Stimulated activated CD8-positive, alpha-beta memory T cell treated with anti-CD3 and anti-CD28 coated beads, Interleukin-2, amount 100 ng/mL, for 1 hour (primary cell): ENCODE measurements around the gene OR1I1.
A peak's percentile ranks its signal among the peaks of the same experiment; 100 is the strongest.

Source experiments
- DNase-seq, 2 donors: peaks; one replicate each; pipeline ENCODE4 v3.0.0-alpha.2; 2020; ENCODE audit warnings: low read depth in 2 of 2

Gene OR1I1

DNA sequence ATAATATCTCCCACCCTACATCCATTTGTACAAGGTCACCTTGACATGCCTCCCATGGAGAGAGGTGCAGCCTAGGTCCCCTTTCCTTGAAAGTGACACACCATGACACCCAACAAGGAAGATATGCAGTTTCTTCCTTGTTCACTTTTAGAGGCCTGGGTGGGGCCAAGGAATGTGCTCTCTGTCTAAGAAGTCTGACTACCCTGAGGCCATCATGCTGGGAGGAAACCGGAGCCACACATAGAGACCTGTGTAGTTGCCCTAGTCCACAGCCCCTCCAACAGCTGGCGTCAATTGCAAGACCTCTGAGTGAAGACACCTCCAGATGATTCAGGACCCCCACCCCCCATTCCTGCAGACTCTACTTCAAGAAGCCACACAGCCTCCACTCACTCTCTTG, 36.2 kb downstream of the OR1I1 start:
- DNase-seq = no peak

- DNase-seq = no peak
Observed at GRCh38 chr19:15118789-15119494, 36.9 kb downstream of the OR1I1 start.

DNA sequence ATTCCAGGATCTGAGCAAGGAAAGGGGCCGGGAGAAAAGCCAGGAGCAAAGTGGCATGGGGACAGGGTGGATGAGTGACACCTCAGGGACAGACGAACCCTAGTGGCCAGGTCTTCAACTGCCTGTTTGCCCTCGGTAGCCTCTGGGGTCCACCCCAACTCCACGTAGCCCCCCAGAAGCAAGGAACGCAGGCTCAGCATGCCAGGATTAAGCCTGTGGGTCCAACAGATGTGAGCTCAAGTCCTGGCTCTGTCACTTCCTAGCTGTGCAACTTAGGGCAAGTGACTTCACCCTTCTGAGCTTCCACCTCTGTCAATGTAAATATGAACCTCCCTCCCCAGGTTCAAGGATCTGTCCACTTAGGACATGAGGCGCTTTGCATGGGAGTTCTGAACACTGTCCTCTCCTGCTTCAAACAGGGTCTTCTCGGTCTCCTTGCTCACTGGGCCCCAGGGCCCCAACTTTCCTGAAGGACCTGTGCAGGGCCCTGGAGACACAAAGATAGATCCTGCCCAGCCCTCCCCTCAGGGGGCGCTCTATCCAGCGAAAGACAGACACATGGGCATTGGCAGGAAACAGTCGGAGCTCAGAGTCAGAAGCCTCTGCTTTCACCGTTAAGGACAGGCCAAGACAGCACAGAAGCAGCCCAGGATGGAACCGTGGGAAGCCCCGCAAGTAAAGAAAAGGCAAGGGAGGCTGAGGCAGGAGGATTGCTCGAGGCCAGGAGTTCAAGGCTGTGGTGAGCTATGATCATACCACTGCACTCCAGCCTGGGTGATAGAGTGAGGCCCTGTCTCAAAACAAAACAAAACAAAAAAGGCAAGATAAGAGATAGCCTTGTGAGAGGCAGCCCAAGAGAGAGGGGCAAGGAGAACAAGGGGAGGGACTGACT, 38.4 kb downstream of the OR1I1 start:
- no peak for DNase-seq

GRCh38 chr19:15122331-15123030, 40.5 kb downstream of the OR1I1 start:
- no peak for DNase-seq

DNA sequence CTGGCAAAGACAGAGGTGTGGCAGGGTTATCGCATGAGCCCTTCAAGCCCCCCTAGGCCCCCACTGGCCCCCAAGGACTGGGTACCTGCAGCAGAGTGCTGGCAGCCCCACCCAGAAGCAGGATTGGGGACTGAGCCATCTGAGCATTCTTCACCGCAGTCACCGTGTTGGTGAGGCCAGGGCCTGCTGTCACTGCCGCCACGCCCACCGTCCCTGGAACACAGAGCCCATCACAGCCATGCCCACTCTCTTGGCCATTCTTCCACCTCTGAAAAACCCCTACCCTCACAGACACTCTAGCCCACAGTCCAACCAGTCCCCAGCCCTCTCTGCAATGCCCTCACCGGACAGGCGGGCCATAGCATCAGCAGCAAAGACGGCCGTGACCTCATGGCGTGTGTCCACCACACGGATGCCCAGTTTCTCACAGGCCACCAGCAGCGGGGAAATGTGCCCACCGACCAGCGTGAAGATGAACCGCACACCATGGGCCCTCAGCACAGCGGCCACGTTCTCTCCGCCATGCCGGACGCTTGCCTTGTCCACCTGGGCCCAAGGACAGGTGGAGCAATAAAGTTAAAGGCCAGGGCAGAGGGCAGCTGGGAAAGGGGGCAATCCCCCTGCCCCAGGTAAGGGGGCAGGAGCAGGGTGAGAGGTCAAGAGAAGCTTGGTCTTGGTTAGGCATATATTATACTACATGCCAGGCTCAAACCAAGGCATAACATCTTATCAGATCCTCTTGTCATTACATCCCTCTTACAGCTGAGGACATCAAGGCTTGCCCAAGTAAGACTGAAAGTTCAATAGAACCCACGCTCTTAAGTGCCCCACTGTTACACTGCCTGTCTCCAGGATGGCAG, 41.2 kb downstream of the OR1I1 start:
- DNase-seq = no peak

DNA sequence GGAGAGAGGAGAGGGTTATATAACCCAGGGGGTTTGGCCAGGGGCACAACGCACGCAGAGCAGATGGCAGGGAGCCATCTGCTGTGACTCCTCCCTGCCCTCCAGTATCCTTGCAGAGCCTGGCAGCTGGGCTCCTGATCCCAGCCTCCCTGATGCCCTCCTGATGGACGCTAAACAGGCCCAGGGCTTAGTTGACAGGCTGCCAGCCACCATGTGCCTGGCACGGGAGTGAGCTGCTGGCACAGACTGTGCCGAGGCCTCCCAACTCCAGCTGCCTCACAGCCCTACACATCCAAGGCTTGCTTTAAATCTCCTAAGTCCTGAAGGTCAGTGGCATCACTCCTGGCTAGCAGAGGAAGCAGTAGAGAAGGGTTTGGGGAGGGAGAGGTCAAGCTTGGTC, 41.9 kb downstream of the OR1I1 start:
- no peak for DNase-seq

GRCh38 chr19:15124572-15125231, 42.7 kb downstream of the OR1I1 start:
- no peak for DNase-seq

DNA sequence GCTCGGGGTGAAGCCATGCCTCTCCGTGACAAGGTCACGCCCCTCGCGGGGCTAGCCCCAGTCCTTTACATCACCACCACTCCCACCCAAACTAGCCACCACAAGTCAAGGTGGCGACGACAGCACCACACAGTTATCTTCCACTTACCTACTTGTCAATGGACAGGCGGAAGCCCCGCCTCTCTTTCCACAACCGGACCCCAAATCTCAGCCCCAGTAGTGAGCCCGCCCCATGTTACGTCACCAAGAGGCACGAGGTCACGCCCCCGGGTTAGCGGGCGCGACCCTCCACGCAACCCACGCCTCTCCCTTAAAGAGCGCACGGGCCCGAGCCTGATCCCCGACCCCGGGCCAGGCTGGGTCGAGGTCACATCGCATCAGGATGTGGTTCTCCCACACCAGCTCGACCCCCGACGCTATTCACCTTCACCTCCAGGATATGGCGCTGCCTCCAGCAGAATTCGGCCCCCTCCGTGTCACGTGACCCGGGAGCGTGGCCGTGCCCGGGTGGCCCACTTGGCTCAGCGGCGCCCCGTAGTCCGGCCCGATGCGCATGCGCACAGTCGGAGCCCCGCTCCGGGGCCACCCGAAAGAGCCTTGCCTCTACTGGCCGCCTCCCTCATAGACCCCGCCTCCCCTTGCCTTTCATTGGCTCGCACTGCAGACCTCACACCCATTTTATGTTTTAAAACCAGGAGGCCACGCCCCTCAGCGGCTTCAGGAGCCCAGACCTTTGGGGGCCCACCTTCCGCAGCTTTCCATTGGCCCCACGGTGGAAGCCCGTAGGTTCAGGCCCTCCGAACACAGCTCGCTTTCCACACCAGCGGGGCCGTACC, 43.4 kb downstream of the OR1I1 start:
- DNase-seq = peak; percentile 92 to 97

DNA sequence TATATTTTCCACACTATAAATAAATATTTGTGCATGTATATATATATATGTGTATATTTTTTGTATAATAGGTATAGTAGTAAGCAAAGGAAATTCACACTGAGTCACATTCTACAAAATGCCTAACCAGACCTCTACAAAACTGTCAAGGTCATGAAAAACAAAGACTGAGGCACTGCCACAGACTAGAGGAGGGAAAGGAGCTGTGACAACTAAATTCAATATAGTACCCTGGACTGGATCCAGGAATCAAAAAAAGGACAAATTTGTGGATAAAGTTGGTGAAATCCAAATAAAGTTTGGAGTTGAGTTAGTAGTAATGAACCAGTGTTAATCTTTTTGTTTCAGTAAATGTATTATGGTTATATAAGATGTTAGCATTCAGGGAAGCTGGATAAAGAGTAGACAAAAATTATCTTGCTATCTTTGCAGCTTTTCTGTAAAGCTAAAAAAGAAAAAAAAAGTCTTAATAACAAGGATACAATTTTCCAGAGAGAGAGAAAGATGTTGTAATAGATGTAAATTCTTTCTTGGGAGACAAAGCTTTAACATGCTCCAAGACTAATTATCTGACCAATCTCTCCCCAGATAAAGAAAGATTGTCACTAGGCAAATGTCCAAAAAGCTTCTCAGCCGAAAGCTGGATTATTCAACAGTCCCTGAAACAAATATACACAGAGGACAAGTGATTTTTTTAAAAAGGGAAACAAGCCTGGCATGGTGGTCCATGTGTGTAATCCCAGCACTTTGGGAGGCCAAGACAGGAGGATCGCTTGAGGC, 44.3 kb downstream of the OR1I1 start:
- no peak for DNase-seq

DNA sequence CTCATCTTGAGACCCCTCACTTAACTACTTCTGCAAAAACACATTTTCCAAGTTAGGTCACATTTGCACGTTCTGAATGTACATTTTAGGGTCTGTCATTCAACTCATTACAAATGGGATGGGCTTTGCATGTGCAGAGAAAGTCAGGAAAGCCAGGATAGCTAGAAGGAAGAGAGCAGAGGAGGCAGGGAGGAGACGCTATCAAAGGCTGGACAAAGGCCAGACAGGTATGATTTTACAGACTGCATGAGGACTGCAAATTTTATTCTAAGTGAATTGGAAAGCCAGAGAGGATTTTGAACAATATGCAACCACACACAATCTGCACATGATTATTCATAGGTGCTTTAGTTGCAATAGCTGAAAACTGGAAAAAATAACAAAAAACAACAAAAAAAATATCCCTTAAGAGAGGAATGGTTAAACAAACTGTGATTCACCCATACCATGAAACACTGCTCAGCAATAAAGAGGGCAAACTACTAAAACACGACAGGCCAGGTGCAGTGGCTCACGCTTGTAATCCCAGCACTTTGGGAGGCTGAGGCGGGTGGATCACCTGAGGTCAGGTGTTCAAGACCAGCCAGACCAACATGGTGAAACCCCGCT, 46.3 kb downstream of the OR1I1 start:
- no peak for DNase-seq

DNA sequence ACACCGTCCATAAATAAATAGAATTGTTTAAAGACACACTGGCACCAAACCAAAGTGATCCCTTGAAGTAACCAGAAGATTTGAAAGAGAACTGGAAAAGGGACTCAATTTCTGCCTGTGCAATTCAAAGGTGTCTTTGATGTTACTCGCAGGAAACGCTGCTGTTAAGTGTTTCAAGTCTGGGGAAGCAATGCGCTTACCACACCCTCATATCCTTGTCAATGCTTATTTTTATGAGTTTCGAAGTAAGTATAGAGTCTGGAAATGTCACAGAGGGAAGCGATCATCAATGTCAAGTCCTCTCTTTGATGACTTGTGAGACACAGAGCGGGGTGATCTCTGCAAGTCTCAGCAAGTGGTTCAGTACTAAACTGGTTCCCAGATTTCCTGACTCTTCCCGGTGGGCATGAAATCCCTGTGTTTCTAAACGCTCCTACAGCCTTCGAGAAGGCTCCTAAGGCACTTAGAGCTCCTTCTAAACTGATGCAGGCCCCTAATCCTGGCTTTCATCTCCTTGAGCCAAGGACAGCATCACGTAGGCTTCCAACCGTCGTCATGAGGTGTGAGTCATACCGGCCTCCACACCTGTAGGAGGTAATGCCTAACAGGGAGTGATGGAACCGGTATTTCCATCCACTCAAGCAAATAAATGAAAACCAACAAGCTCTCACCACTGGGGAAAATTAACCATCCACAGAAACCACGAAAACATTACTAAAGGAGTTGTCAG, 48.0 kb downstream of the OR1I1 start:
- no peak for DNase-seq

- DNase-seq = no peak
Observed at GRCh38 chr19:15136234-15136954, 54.4 kb downstream of the OR1I1 start.

DNA sequence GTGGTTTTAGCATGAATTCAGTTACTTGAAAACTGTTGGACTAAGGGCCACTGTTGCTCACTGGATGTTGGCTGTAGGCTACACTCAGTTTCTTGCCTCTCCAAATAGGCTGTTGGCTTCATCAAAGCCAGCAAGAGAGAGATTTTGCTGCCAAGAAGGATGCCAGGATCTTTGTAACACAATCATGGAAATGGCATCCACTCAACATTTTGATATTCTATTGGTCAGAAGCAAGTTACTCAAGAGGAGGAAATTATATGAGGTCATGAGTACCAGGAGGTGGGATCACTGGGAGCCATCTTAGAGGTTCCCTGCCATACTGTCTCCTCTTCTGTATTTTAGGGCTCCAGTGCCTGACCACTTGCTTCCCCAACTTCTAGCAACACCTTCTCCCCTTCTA, 55.8 kb downstream of the OR1I1 start:
- DNase-seq = no peak

DNA sequence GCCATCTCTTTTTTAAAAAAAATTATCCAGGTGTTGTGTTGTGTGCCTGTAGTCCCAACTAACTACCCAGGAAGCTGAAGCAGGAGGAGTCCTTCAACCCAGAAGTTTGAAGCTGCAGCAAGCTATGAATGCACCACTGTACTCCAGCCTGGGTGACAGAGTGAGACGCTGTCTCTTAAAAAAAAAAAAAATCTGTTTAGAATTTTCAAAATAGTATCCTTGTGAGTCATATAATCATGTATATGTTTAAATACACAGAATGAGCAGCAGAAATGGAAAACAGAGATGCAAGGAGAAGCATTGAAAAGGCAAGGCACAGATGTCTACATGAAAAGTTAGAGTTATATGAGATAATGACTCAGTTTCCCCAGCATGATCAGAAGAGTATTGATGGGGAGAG, 56.4 kb downstream of the OR1I1 start:
- DNase-seq = no peak

GRCh38 chr19:15141143-15141542, 59.1 kb downstream of the OR1I1 start:
- DNase-seq = no peak

DNA sequence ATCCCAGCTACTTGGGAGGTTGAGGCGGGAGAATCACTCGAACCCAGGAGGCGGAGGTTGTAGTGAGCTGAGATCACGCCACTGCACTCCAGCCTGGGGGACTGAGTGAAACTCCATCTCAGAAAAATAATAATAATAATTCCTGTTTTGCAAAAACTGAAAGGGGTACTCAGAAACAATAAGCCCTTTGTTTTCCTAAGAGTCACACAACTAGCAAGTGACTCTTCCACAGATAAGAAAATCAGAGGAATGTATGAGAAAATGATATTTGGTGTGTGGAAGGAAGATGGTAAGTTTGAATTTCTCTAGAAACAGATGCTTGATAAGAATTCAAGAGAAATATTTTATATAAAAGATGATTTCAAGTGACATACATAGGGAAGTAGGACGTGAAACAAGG, 60.3 kb downstream of the OR1I1 start:
- DNase-seq = no peak
